Body of pancreas (tissue), 4 donors: ENCODE measurements around the gene ARFRP1. TPM values are rescaled to one million over a fixed set of nuclear protein-coding genes. Genes with fewer than 3 reads are reported as not detected.

ENCODE experiments used
- ATAC-seq: fragments of 150-250 bp; one replicate; pipeline ENCODE4 v1.9.1; 2016
- DNase-seq, 4 donors: peaks; one replicate each; pipeline ENCODE4 v3.0.0-alpha.2; 2019
- H3K27ac ChIP-seq, 4 donors: fragments of 200-600 bp; sonication (generic); 1 replicate in 3 of 4; 2 replicates in 1 of 4; pipeline versions ENCODE4 v1.5.1 to v1.6.1; 2016 to 2019; ENCODE audit warnings: mild to moderate bottlenecking in 1 of 4, mixed read lengths in 1 of 4, moderate library complexity in 1 of 4
- H3K27me3 ChIP-seq, 2 donors: fragments of 200-600 bp; sonication (generic); one replicate each; pipeline ENCODE4 v1.6.0; 2016; ENCODE audit warnings: mild to moderate bottlenecking in 1 of 2
- H3K36me3 ChIP-seq, 2 donors: fragments of 200-600 bp; sonication (generic); replicated peaks in 1 of 2; 2 replicates each; pipeline ENCODE4 v1.5.1; 2016; ENCODE audit warnings: low read depth in 2 of 2; ENCODE audit not compliant: insufficient read depth in 1 of 2
- H3K4me1 ChIP-seq: fragments of 200-600 bp; sonication (generic); one replicate; pipeline ENCODE4 v1.6.0; 2016
- H3K4me3 ChIP-seq, 2 donors: fragments of 200-600 bp; sonication (generic); 1 replicate in 1 of 2; 2 replicates in 1 of 2; pipeline ENCODE4 v1.5.1; 2016 to 2019
- H3K9me3 ChIP-seq, 3 donors: fragments of 200-600 bp; sonication (generic); 1 replicate in 2 of 3; 2 replicates in 1 of 3; pipeline ENCODE4 v1.5.1; 2016
- CTCF ChIP-seq, 7 experiments: fragments of 450-650 bp in 4 of 7; fragments of 200-600 bp in 3 of 7; sonication (generic) in 3 of 7; IDR thresholded peaks; one replicate each; pipeline ENCODE4 v1.5.1; 2016 to 2019; ENCODE audit warnings: antibody characterized with exemption in 7 of 7
- POLR2A ChIP-seq, 3 donors: fragments of 450-650 bp; IDR thresholded peaks; one replicate each; pipeline ENCODE4 v1.6.1; 2016; ENCODE audit warnings: antibody characterized with exemption in 3 of 3, mild to moderate bottlenecking in 2 of 3
- WGBS, 2 donors: methylation state at CpG; one replicate each; pipeline ENCODE4 v1.1.5; 2017; 5-methylcytosine and 5-hydroxymethylcytosine counted together
- intact Hi-C: fragments of 100-400 bp; cut with DNase I; formaldehyde crosslinking; loops from one replicate; pipeline ENCODE4 v1.15.1; 2023
- total RNA-seq, 2 donors: library from RNA; depleted of rRNA; stranded (reverse); fragments of >200 nt; gene quantifications; one replicate each; pipeline ENCODE4 v1.1.0, GENCODE V29; 2016

ARFRP1 gene
- total RNA-seq, 2 donors from 2014 or later: 22.6 to 23.4 TPM

GRCh38 chr20:63749597-63750508 lies 42.1 kb upstream of the ARFRP1 start:
- intact Hi-C loops: no loop called here
- 89% methylated on average over 13 to 16 of the region's 16 CpGs for WGBS, 2 donors
- ATAC-seq: no peak
- Histone ChIP-seq H3K4me1 (peaks cover 8% of the 10 kb centered on the region), H3K9me3 (no peaks in the 10 kb centered on the region), H3K4me3 (no peak overlapping the region), H3K27ac (no peak overlapping the region), H3K27me3 (no peaks in the 10 kb centered on the region), H3K36me3 (no peaks in the 10 kb centered on the region)
- TF ChIP-seq CTCF (IDR thresholded peaks at IDR 0.05) (no peak), POLR2A (IDR thresholded peaks at IDR 0.05) (no peak)
- DNase-seq: no peak

DNA sequence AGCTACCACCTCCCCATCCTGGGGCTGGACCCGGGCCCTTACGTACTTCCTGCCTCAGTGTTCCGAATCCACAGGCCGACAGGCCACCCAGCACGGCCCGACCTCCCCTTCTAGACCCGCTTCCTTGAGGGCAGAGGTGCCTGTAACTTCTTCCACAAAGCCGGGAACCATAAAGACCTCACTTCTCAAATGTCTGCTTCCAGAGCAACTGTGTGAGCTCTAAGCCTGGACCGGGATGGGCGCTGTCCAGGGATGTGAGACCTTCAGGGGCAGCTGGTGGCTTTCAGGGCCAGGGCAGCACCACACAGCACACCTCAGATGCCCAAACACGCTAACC lies 41.1 kb upstream of the ARFRP1 start:
- Histone ChIP-seq H3K4me3 (no peak overlapping the region), H3K27me3 (no peaks in the 10 kb centered on the region), H3K27ac (no peak overlapping the region), H3K4me1 (peaks cover 8% of the 10 kb centered on the region), H3K36me3 (no peaks in the 10 kb centered on the region), H3K9me3 (no peaks in the 10 kb centered on the region)
- 88 to 94% methylated on average over 11 of the region's 11 CpGs for WGBS, 2 donors
- no peak for DNase-seq
- TF ChIP-seq POLR2A (IDR thresholded peaks at IDR 0.05) (no peak), CTCF (IDR thresholded peaks at IDR 0.05) (no peak)
- ATAC-seq: no peak
- intact Hi-C loops: no loop called here

DNA sequence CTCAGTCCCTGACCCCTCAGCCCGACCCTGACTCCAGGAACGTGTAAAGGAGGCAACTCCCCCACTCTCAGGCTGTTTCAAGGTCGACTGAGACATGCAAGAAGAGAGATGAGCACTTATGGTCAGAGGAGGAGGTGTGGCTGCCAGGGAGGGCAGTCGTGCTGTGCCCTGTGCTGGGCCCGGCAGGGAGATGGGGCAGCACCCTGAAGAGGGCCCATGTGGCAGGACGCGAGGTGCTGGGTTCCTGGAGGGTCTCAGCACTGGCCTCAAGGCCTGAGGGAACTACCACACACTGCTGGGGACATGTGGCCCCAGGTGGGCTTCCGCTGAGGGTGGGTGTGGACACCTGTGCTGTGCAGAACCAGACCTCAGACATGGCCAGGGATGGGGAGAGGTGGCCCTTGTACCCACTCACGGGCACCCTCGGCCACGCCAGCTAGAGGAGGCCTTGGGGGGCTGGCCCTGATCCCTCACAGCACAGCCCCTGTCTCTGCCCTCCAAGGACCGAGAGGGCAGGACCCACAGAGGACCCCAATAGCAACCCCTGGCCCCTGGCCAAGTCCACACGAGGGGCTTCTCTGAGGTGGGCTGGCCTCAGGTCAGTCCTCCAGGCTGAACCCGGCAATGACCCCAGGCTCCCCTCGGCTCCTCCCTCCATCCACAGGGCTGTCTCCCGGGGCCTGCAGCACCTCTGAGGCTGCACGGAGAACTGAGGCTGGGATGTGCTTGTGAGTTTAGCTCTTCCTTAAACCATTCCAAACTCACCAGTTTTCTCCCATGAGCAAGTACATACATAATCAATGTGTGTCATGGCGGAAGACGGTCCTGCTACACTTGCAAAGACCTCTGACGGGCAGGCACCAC lies 40.5 kb upstream of the ARFRP1 start:
- Histone ChIP-seq H3K9me3 (no peaks in the 10 kb centered on the region), H3K27me3 (no peaks in the 10 kb centered on the region), H3K4me3 (no peak overlapping the region), H3K27ac (no peak overlapping the region), H3K36me3 (no peaks in the 10 kb centered on the region), H3K4me1 (peaks cover 8% of the 10 kb centered on the region)
- no peak for ATAC-seq
- TF ChIP-seq CTCF (IDR thresholded peaks at IDR 0.05) (no peak), POLR2A (IDR thresholded peaks at IDR 0.05) (no peak)
- intact Hi-C loops: no loop called here
- DNase-seq: no peak
- 73% methylated on average over 16 to 20 of the region's 20 CpGs for WGBS, 2 donors

DNA sequence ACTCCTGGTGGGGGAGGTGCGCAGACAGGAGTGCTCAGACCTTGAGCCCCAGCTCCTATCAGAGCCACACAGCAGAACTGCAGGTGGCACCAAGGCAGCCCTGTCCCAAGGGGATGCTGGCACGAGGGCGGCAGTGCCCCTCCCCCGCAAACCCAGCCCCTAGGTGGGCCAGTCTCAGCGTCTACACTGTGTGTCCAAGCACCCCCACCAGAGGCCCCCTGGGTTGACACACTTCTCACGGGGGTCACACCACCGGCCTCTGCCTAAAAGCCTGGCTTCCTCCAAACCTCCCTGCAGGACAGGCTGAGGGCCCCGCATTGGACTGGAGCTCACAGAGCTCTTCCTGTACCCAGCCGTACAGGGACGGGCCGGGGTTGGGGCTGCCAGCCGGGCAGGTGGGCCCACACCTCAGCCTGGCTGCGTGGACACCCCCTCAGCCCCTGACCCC lies 39.9 kb upstream of the ARFRP1 start:
- Histone ChIP-seq H3K4me1 (peaks cover 8% of the 10 kb centered on the region), H3K4me3 (no peak overlapping the region), H3K9me3 (no peaks in the 10 kb centered on the region), H3K36me3 (peaks cover 0 to 2% of the 10 kb centered on the region in 2 donors), H3K27ac (no peak overlapping the region), H3K27me3 (no peaks in the 10 kb centered on the region)
- no peak for DNase-seq
- TF ChIP-seq CTCF (IDR thresholded peaks at IDR 0.05): no peak
- TF ChIP-seq POLR2A (IDR thresholded peaks at IDR 0.05): no peak
- intact Hi-C loops: no loop called here
- ATAC-seq: no peak
- 42% methylated on average over 12 of the region's 13 CpGs; no CpG with 5 or more reads in 1 of the 2 donors for WGBS, 2 donors
